IMR-90 (cell line): Measurements from ENCODE around the gene AUTS2. TPM values are rescaled to one million over a fixed set of nuclear protein-coding genes. Genes with fewer than 3 reads are reported as not detected.

Experiments used
- ATAC-seq: fragments of 200-7000 bp; cut with Tn5 transposase; 2 replicates; pipeline ENCODE4 v1.9.1; 2020; ENCODE audit warnings: low read depth, mild to moderate bottlenecking, moderate library complexity
- BruUV-seq: library from RNA; stranded (reverse); fragments of 400-500 nt; replicated peaks from 2 replicates; lab custom pipeline; 2021; lab: Mats Ljungman, UMichigan
- CTCF ChIA-PET: fragments of 300-600 bp; formaldehyde crosslinking; extraction: SDS; loops from one replicate; lab custom pipeline; 2021; ENCODE audit warnings: antibody characterized with exemption; lab: Yijun Ruan, JAX
- POLR2A ChIA-PET: fragments of 300-600 bp; sonication (Branson Sonifier 250); formaldehyde crosslinking; loops from one replicate; lab custom pipeline; 2022; ENCODE audit warnings: antibody characterized with exemption; ENCODE audit not compliant: unreplicated experiment; lab: Charles Lee
- DNase-seq: peaks from one replicate; pipeline ENCODE4 v3.0.0; 2013
- H2AFZ ChIP-seq: replicated peaks from 2 replicates; pipeline ENCODE3; 2013; ENCODE audit warnings: low read length, mild to moderate bottlenecking; ENCODE audit not compliant: poor library complexity
- H2AK5ac ChIP-seq: 2 replicates; pipeline ENCODE4 v1.6.1; 2013; ENCODE audit warnings: low read depth, low read length, inconsistent platforms
- H2AK9ac ChIP-seq: replicated peaks from 2 replicates; pipeline ENCODE3; 2013; ENCODE audit warnings: mild to moderate bottlenecking, low read depth, low read length, moderate library complexity; ENCODE audit not compliant: poor library complexity
- H2BK120ac ChIP-seq: 2 replicates; pipeline ENCODE4 v1.6.1; 2013; ENCODE audit warnings: low read depth, low read length, inconsistent platforms
- H2BK15ac ChIP-seq: 3 replicates; pipeline ENCODE4 v1.6.1; 2013; ENCODE audit warnings: low read depth, low read length, inconsistent platforms
- H2BK20ac ChIP-seq: 2 replicates; pipeline ENCODE4 v1.6.1; 2013; ENCODE audit warnings: low read depth, mild to moderate bottlenecking, inconsistent platforms, low read length, moderate library complexity
- H2BK5ac ChIP-seq: 2 replicates; pipeline ENCODE4 v1.6.1; 2013; ENCODE audit warnings: mild to moderate bottlenecking, low read depth, low read length, inconsistent platforms; ENCODE audit not compliant: poor library complexity, severe bottlenecking
- H3K14ac ChIP-seq: replicated peaks from 2 replicates; pipeline ENCODE4 v1.6.1; 2013; ENCODE audit warnings: low read depth, low read length, inconsistent platforms
- H3K18ac ChIP-seq: 2 replicates; pipeline ENCODE4 v1.6.1; 2013; ENCODE audit warnings: low read depth, low read length, control low read depth
- H3K23ac ChIP-seq: 2 replicates; pipeline ENCODE4 v1.6.1; 2013; ENCODE audit warnings: low read depth, low read length, inconsistent platforms
- H3K27ac ChIP-seq: 2 replicates; pipeline ENCODE4 v1.5.1; 2013; ENCODE audit warnings: mild to moderate bottlenecking, control low read depth, low read length; ENCODE audit not compliant: insufficient read depth
- H3K27me3 ChIP-seq: 2 replicates; pipeline ENCODE4 v1.6.1; 2013; ENCODE audit warnings: low read length; ENCODE audit not compliant: control insufficient read depth, insufficient read depth
- H3K36me3 ChIP-seq: 2 replicates; pipeline ENCODE4 v1.6.1; 2013; ENCODE audit warnings: low read length, mixed read lengths; ENCODE audit not compliant: control insufficient read depth, insufficient read depth
- H3K4ac ChIP-seq: 2 replicates; pipeline ENCODE4 v1.6.1; 2013; ENCODE audit warnings: low read depth, low read length, inconsistent platforms
- H3K4me1 ChIP-seq: 2 replicates; pipeline ENCODE4 v1.6.1; 2013; ENCODE audit warnings: low read length, mixed read lengths; ENCODE audit not compliant: control insufficient read depth, insufficient read depth
- H3K4me2 ChIP-seq: 2 replicates; pipeline ENCODE4 v1.6.1; 2013; ENCODE audit warnings: low read depth, mild to moderate bottlenecking, control low read depth, low read length, moderate library complexity
- H3K4me3 ChIP-seq: 2 replicates; pipeline ENCODE4 v1.5.1; 2013; ENCODE audit warnings: low read depth, mild to moderate bottlenecking, control low read depth, low read length, moderate library complexity; ENCODE audit not compliant: insufficient read depth
- H3K56ac ChIP-seq: 2 replicates; pipeline ENCODE4 v1.6.1; 2013; ENCODE audit warnings: low read length, inconsistent platforms; ENCODE audit not compliant: insufficient read depth; ENCODE audit errors: extremely low read depth
- H3K79me1 ChIP-seq, 2 experiments: 2 replicates each; pipeline ENCODE4 v1.6.1; 2013; ENCODE audit warnings: low read length in 2 of 2, inconsistent platforms in 1 of 2, low read depth in 1 of 2
- H3K9ac ChIP-seq: 2 replicates; pipeline ENCODE4 v1.6.1; 2013; ENCODE audit warnings: low read depth, low read length, control low read depth
- H3K9me1 ChIP-seq: 2 replicates; pipeline ENCODE4 v1.6.1; 2013; ENCODE audit warnings: low read length, inconsistent platforms; ENCODE audit not compliant: insufficient read depth
- H3K9me3 ChIP-seq: 2 replicates; pipeline ENCODE4 v1.6.1; 2013; ENCODE audit warnings: low read length; ENCODE audit not compliant: control insufficient read depth, insufficient read depth
- H4K20me1 ChIP-seq: 2 replicates; pipeline ENCODE4 v1.6.1; 2013; ENCODE audit warnings: low read length, inconsistent platforms; ENCODE audit not compliant: insufficient read depth
- H4K5ac ChIP-seq: 2 replicates; pipeline ENCODE4 v1.6.1; 2013; ENCODE audit warnings: mild to moderate bottlenecking, low read depth, low read length, control low read depth
- H4K8ac ChIP-seq, 2 experiments: 2 replicates each; pipeline ENCODE4 v1.6.1; 2013; ENCODE audit warnings: low read depth in 2 of 2, low read length in 2 of 2, control low read depth in 1 of 2, inconsistent platforms in 1 of 2
- H4K91ac ChIP-seq: 2 replicates; pipeline ENCODE4 v1.6.1; 2013; ENCODE audit warnings: low read depth, low read length, inconsistent platforms; ENCODE audit not compliant: insufficient read depth
- MAFK ChIP-seq: IDR thresholded peaks from 2 replicates; pipeline ENCODE4 v1.6.1; 2012; ENCODE audit warnings: low read depth, low read length, improper control_type of control experiment
- MAZ ChIP-seq: IDR thresholded peaks from 2 replicates; pipeline ENCODE4 v1.6.1; 2012; ENCODE audit warnings: low read depth, mild to moderate bottlenecking, low read length, improper control_type of control experiment, moderate library complexity, borderline replicate concordance
- NFE2L2 ChIP-seq: fragments of 150-350 bp; IDR thresholded peaks from 2 replicates; pipeline ENCODE4 v1.6.1; 2016; ENCODE audit warnings: low read depth, mild to moderate bottlenecking, low read length
- SMC3 ChIP-seq: fragments of 150-350 bp; IDR thresholded peaks from 2 replicates; pipeline ENCODE4 v1.6.1; 2016; ENCODE audit warnings: low read depth, mild to moderate bottlenecking, antibody characterized with exemption, low read length, moderate library complexity
- WGBS, 2 experiments: methylation state at CpG; one replicate each; pipeline versions ENCODE4 v1.1.5 to v1.1.7; 2013; ENCODE audit warnings: missing lambda C conversion rate in 2 of 2; ENCODE audit not compliant: insufficient read length in 1 of 2; ENCODE audit errors: extremely low coverage in 2 of 2; 5-methylcytosine and 5-hydroxymethylcytosine counted together
- dilution Hi-C: fragments of 300-500 bp; cut with HindIII; formaldehyde crosslinking; loops from one replicate; pipeline ENCODE4 v1.14.3; 2018; ENCODE audit warnings: low sequenced_read_pairs; ENCODE audit not compliant: unreplicated experiment
- in situ Hi-C: fragments of 300-500 bp; cut with MboI; formaldehyde crosslinking; loops from 3 replicates; pipeline ENCODE4 v1.14.3; 2019; ENCODE audit warnings: low sequenced_read_pairs, inconsistent platforms, mixed read lengths
- intact Hi-C: fragments of 100-400 bp; cut with micrococcal nuclease; formaldehyde crosslinking; loops from 2 replicates; pipeline ENCODE4 v1.10.0; 2022
- polyA plus RNA-seq, 3 experiments: library from polyadenylated mRNA; depleted of rRNA; stranded (reverse); fragments of >200 nt; gene quantifications; 2 replicates each; pipeline ENCODE4 v1.2.3, GENCODE V29; 2012; ENCODE audit warnings: low replicate concordance in 1 of 3
- total RNA-seq: library from RNA; depleted of rRNA; stranded (reverse); fragments of >200 nt; gene quantifications from 2 replicates; pipeline ENCODE4 v1.2.3, GENCODE V29; 2012

The AUTS2 gene
- total and polyA plus RNA-seq, 2 of the 4 experiments (the other 2 are of a cell fraction) = 0.90 to 3.0 TPM

DNA sequence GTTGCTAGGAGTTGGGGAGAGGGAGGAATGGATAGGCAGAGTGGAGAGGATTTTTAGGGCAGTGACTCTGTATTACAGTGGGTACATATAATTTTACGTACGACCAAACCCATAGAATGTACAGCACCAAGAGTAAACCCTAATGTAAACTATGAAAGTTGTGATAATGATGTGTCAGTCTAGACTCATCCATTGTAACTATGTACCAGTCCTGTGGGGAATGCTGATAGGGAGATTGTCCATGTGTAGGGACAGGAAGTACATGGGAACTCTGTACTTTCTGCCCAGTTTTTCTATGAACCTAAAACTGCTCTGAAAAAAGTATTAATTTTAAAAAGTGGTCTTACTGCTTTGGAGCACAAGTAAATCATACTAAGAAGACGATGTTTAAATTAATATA, 441.8 kb downstream of the AUTS2 start:
- no peak overlapping the region for H3K14ac ChIP-seq
- H3K4ac ChIP-seq = no peak overlapping the region
- no peak overlapping the region for H3K23ac ChIP-seq
- no peak overlapping the region for H3K27ac ChIP-seq
- H3K4me3 ChIP-seq = no peak overlapping the region
- no peak overlapping the region for H2BK20ac ChIP-seq
- no peak overlapping the region for H2BK120ac ChIP-seq
- H3K9ac ChIP-seq = no peak overlapping the region
- H3K4me2 ChIP-seq = no peak overlapping the region
- H3K79me1 ChIP-seq = no peaks in the 10 kb centered on the region
- no peak overlapping the region for H4K8ac ChIP-seq
- no peak overlapping the region for H2BK5ac ChIP-seq
- peaks cover 2% of the 10 kb centered on the region; the same call in 1 of the 2 replicates for H3K9me3 ChIP-seq
- no peak overlapping the region for H2AFZ ChIP-seq
- CTCF ChIA-PET = no interaction called here
- no peak overlapping the region for H3K56ac ChIP-seq
- no peak overlapping the region for H2AK5ac ChIP-seq
- no peaks in the 10 kb centered on the region for H3K27me3 ChIP-seq
- H4K20me1 ChIP-seq = no peaks in the 10 kb centered on the region
- H2AK9ac ChIP-seq = no peak overlapping the region
- no peak for ATAC-seq
- H3K4me1 ChIP-seq = no peaks in the 10 kb centered on the region
- BruUV-seq = no TSS peak
- no peak overlapping the region for H3K18ac ChIP-seq
- H3K9me1 ChIP-seq = no peaks in the 10 kb centered on the region
- no peaks in the 10 kb centered on the region for H3K36me3 ChIP-seq
- no CpG with 5 or more reads among the region's 3 CpGs for WGBS, 2 experiments
- H2BK15ac ChIP-seq = no peak overlapping the region
- TF ChIP-seq NFE2L2 = no peak
- TF ChIP-seq SMC3 = no peak
- no peak for TF ChIP-seq MAFK
- TF ChIP-seq MAZ = no peak
- in situ Hi-C loops (no loop called here), intact Hi-C loops (loop anchor here (5.0 kb wide), 1 partner anchor 122 kb away; no protein-coding TSS in a partner anchor), dilution Hi-C loops (no loop called here)
- H4K5ac ChIP-seq = no peak overlapping the region
- no peak for DNase-seq
- H4K91ac ChIP-seq = no peak overlapping the region
- POLR2A ChIA-PET = no interaction called here
